Measurements from ENCODE around the gene SLC35F3.

SLC35F3 gene

DNA sequence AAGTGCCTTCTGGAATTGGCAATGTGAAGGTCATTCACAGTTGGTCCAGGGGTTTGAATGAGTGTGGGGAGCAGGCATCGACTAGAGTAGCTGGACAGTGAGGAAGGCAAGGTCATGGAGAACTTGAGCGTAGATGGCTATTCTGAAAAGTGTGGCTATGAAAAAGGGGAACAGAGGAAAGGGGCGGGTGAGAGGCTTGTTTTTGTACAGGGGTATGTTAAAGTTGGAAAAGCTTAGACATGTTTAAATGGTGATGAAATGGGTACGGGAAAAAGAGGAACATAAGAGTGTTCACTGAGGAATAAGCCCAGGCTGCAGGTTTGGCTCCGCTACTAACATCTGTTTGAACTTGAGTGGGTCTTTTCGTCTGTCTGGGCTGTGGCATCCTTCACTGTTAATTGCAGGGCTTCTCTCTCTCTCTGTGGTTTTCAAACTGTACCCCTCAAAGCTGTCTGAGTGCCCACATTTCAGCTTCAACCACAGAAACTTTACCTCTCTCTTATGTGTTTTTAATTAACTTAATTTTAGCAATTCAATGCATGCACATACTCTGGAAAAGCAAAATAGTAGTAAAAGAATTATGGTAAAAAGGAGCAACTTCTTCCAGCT is 398.0 kb downstream of the SLC35F3 start:
- H3K9me3 ChIP-seq, result no peaks in the 10 kb centered on the region
- no peak overlapping the region for H3K4me3 ChIP-seq (ENCODE audit: low read depth in 1 of 2, low read length in 1 of 2)
- no peaks in the 10 kb centered on the region for H3K27me3 ChIP-seq
- no peaks in the 10 kb centered on the region for H3K36me3 ChIP-seq
- H3K27ac ChIP-seq, result no peak overlapping the region
- TF ChIP-seq CTCF (IDR thresholded peaks at IDR 0.05), result no peak
- peaks cover 5 to 13% of the 10 kb centered on the region in 2 experiments for H3K4me1 ChIP-seq (ENCODE audit: control insufficient read depth in 1 of 2, insufficient read depth in 1 of 2, low read depth in 1 of 2, low read length in 1 of 2)

DNA sequence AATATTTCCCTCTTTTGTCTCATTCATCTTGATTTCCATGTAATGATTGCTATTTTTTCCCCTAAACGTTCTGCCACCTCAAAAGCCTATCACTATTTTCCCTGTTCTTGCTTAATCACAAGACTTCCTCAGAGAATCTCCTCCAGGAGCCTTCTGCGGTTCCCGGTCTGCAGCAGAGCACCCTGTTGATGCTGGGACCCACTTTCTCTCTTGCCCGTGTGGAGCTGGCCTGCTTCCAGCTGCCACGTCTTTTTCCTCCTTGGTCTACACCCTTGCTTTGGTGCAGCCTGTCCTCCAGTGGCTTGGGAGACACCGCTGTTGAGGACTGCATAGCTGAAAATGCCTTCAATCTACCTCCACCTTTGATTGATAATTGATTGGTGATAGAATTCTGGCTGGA is 398.8 kb downstream of the SLC35F3 start:
- H3K36me3 ChIP-seq, result no peaks in the 10 kb centered on the region
- no peaks in the 10 kb centered on the region for H3K9me3 ChIP-seq
- H3K27ac ChIP-seq, result no peak overlapping the region
- no peaks in the 10 kb centered on the region for H3K27me3 ChIP-seq
- H3K4me1 ChIP-seq (ENCODE audit: control insufficient read depth in 1 of 2, insufficient read depth in 1 of 2, low read depth in 1 of 2, low read length in 1 of 2), result peaks cover 5 to 13% of the 10 kb centered on the region in 2 experiments
- H3K4me3 ChIP-seq (ENCODE audit: low read depth in 1 of 2, low read length in 1 of 2), result no peak overlapping the region
- TF ChIP-seq CTCF (IDR thresholded peaks at IDR 0.05), result no peak

- Histone ChIP-seq H3K4me1 (ENCODE audit: control insufficient read depth in 1 of 2, insufficient read depth in 1 of 2, low read depth in 1 of 2, low read length in 1 of 2) (peaks cover 2 to 14% of the 10 kb centered on the region in 2 experiments), H3K36me3 (no peaks in the 10 kb centered on the region), H3K9me3 (no peaks in the 10 kb centered on the region), H3K27ac (no peak overlapping the region), H3K27me3 (no peaks in the 10 kb centered on the region), H3K4me3 (ENCODE audit: low read depth in 1 of 2, low read length in 1 of 2) (no peak overlapping the region)
- no peak for TF ChIP-seq CTCF (IDR thresholded peaks at IDR 0.05)
Observed at GRCh38 chr1:234307726-234308125, 403.2 kb downstream of the SLC35F3 start.

DNA sequence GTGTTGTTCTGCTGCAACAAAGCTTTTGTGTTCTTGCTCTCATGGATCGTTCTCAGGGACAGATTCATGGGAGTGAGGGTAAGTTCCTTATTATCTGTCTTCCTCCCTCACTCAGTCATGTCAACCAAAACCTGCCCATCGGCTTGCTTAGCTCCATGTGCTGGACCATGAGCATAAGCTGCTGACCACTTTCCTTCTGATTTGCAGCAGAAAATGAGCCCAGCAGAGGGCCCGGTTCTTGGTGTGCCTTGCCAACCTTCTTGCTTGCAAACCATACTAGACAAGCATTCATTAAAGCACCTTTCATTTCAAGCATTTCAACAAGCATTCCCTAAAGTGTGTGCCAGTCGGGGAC is 404.7 kb downstream of the SLC35F3 start:
- Histone ChIP-seq H3K27me3 (no peaks in the 10 kb centered on the region), H3K27ac (no peak overlapping the region), H3K4me1 (ENCODE audit: control insufficient read depth in 1 of 2, insufficient read depth in 1 of 2, low read depth in 1 of 2, low read length in 1 of 2) (peaks cover 0 to 7% of the 10 kb centered on the region in 2 experiments), H3K4me3 (ENCODE audit: low read depth in 1 of 2, low read length in 1 of 2) (no peak overlapping the region), H3K9me3 (no peaks in the 10 kb centered on the region), H3K36me3 (no peaks in the 10 kb centered on the region)
- no peak for TF ChIP-seq CTCF (IDR thresholded peaks at IDR 0.05)

DNA sequence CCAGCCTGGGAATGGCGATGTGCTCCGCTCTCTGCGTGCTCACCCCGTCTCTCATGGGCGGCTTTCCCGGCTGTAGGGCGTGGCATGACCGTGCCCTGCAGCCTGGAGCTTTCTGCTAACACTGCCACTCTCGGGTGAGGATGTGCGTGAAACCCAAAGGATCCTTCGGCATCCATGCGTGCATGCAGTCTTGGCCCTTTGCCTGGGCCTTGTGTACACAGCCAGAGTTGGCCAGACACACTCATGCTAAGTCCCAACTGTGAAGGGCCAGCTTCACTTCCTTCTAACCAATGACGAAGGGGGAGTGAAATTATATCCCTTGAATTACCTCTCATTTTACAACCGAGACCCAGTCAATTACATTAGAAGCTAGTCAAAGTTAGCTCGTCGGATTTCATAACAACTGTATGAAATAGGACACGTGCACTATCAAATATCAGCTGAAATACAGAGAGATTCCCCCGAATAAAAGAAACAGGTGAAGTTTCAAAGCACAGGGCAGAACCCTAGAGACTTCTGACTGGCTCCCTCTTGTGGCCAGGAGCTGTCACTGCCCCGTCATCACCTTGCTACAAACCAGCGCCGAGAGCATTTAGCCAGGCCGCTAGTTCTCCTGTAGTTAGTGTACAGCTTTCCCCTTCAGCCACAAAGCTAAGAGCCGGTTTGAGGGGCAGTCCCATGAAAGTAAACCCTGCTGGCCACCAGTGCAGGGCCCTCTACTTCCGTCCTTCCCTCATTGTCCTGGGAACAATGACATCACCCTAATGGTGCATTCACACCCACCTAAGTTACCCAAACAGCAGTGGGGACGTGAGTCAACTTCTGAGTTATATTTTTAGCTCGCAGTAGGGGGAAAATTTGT is 405.4 kb downstream of the SLC35F3 start:
- no peaks in the 10 kb centered on the region for H3K9me3 ChIP-seq
- H3K27ac ChIP-seq, result no peak overlapping the region
- peaks cover 0 to 7% of the 10 kb centered on the region in 2 experiments for H3K4me1 ChIP-seq (ENCODE audit: control insufficient read depth in 1 of 2, insufficient read depth in 1 of 2, low read depth in 1 of 2, low read length in 1 of 2)
- no peak overlapping the region for H3K4me3 ChIP-seq (ENCODE audit: low read depth in 1 of 2, low read length in 1 of 2)
- no peaks in the 10 kb centered on the region for H3K36me3 ChIP-seq
- TF ChIP-seq CTCF (IDR thresholded peaks at IDR 0.05), result peak; percentile 87
- no peaks in the 10 kb centered on the region for H3K27me3 ChIP-seq
